H1 (cell line): ENCODE measurements around the gene CELF1. TPM values are rescaled to one million over a fixed set of nuclear protein-coding genes. Genes with fewer than 3 reads are reported as not detected.

Experiments used
- CTCF ChIA-PET: fragments of 300-600 bp; sonication (Branson Sonifier 250); formaldehyde crosslinking; loops from one replicate; lab custom pipeline; 2021; ENCODE audit not compliant: partially characterized antibody; lab: Charles Lee
- POLR2A ChIA-PET: fragments of 300-600 bp; sonication (Branson Sonifier 250); formaldehyde crosslinking; loops from one replicate; lab custom pipeline; 2021; ENCODE audit warnings: inconsistent platforms; ENCODE audit not compliant: partially characterized antibody; lab: Charles Lee
- DNase-seq, 2 experiments: peaks; one replicate each; pipeline versions ENCODE4 v3.0.0 to v3.0.0-alpha.2; 2010 to 2022; ENCODE audit warnings: low spot score in 2 of 2, low read depth in 1 of 2, mixed read lengths in 1 of 2
- FAIRE-seq: peaks from 2 replicates; lab custom pipeline; 2011; peaks lifted over from hg19 to GRCh38; lab: Jason Lieb, UNC
- H2AFZ ChIP-seq: 2 replicates; pipeline ENCODE4 v1.8.1; 2012; ENCODE audit warnings: low read length, inconsistent platforms
- H2AK5ac ChIP-seq: 2 replicates; pipeline ENCODE4 v1.6.1; 2013; ENCODE audit warnings: low read depth, low read length
- H2BK120ac ChIP-seq: replicated peaks from 2 replicates; pipeline ENCODE3; 2013; ENCODE audit warnings: low read depth, low read length, inconsistent platforms
- H2BK12ac ChIP-seq: 2 replicates; pipeline ENCODE4 v1.6.1; 2013; ENCODE audit warnings: low read depth, low read length
- H2BK15ac ChIP-seq: 2 replicates; pipeline ENCODE4 v1.6.1; 2013; ENCODE audit warnings: low read length
- H2BK20ac ChIP-seq: 2 replicates; pipeline ENCODE4 v1.6.1; 2013; ENCODE audit warnings: low read length
- H2BK5ac ChIP-seq: 2 replicates; pipeline ENCODE4 v1.6.1; 2013; ENCODE audit warnings: low read depth, low read length
- H3K14ac ChIP-seq: 2 replicates; pipeline ENCODE4 v1.6.1; 2013; ENCODE audit warnings: inconsistent platforms; ENCODE audit not compliant: insufficient read length
- H3K18ac ChIP-seq: 2 replicates; pipeline ENCODE4 v1.6.1; 2013; ENCODE audit warnings: low read length; ENCODE audit errors: extremely low read depth
- H3K23ac ChIP-seq: 2 replicates; pipeline ENCODE4 v1.6.1; 2013; ENCODE audit warnings: inconsistent platforms; ENCODE audit not compliant: insufficient read length
- H3K23me2 ChIP-seq: 2 replicates; pipeline ENCODE4 v1.6.1; 2013; ENCODE audit warnings: low read depth, low read length
- H3K27ac ChIP-seq: 2 replicates; pipeline ENCODE4 v1.6.1; 2011; ENCODE audit warnings: low read depth, low read length, inconsistent platforms
- H3K27me3 ChIP-seq, 4 experiments: replicated peaks in 1 of 4; 1 replicate in 1 of 4; 2 replicates in 3 of 4; pipeline versions ENCODE4 v1.6.1 to v1.8.1; 2011 to 2013; ENCODE audit warnings: low read length in 3 of 4, mild to moderate bottlenecking in 3 of 4, inconsistent platforms in 2 of 4, mixed read lengths in 2 of 4, moderate library complexity in 1 of 4; ENCODE audit not compliant: control insufficient read depth in 3 of 4, insufficient read depth in 3 of 4; ENCODE audit errors: extremely low read depth in 1 of 4
- H3K36me3 ChIP-seq, 4 experiments: 2 replicates each; pipeline versions ENCODE4 v1.6.1 to v1.8.1; 2011 to 2013; ENCODE audit warnings: mild to moderate bottlenecking in 4 of 4, low read length in 3 of 4, moderate library complexity in 2 of 4, control low read depth in 1 of 4, inconsistent platforms in 1 of 4; ENCODE audit not compliant: insufficient read depth in 4 of 4, control insufficient read depth in 2 of 4
- H3K4ac ChIP-seq: replicated peaks from 2 replicates; pipeline ENCODE3; 2013; ENCODE audit warnings: low read length, low read depth, mixed read lengths, inconsistent platforms; ENCODE audit not compliant: insufficient read length
- H3K4me1 ChIP-seq, 4 experiments: replicated peaks in 1 of 4; 1 replicate in 1 of 4; 2 replicates in 3 of 4; pipeline versions ENCODE4 v1.6.1 to v1.8.1; 2011 to 2013; ENCODE audit warnings: low read length in 3 of 4, inconsistent platforms in 2 of 4, mixed read lengths in 1 of 4; ENCODE audit not compliant: insufficient read depth in 4 of 4, control insufficient read depth in 3 of 4
- H3K4me2 ChIP-seq, 2 experiments: 2 replicates each; pipeline versions ENCODE4 v1.6.1 to v1.8.1; 2011 to 2013; ENCODE audit warnings: low read depth in 2 of 2, low read length in 2 of 2, control low read depth in 1 of 2, inconsistent platforms in 1 of 2, mild to moderate bottlenecking in 1 of 2; ENCODE audit not compliant: insufficient read depth in 1 of 2
- H3K4me3 ChIP-seq, 4 experiments: fragments of 200-600, 300-600 bp in 1 of 4; sonication (generic), shearing (Covaris generic), sonication (Bioruptor Twin) in 1 of 4; 2 replicates each; pipeline versions ENCODE4 v1.5.1 to v1.8.1; 2011 to 2016; ENCODE audit warnings: low read length in 4 of 4, low read depth in 3 of 4, control low read depth in 2 of 4, inconsistent platforms in 2 of 4, mild to moderate bottlenecking in 2 of 4, mixed read lengths in 1 of 4, moderate library complexity in 1 of 4; ENCODE audit not compliant: insufficient read depth in 2 of 4; ENCODE audit errors: extremely low read depth in 1 of 4
- H3K56ac ChIP-seq: replicated peaks from 2 replicates; pipeline ENCODE3; 2013; ENCODE audit warnings: low read depth, mild to moderate bottlenecking, mixed read lengths, low read length, inconsistent platforms; ENCODE audit not compliant: insufficient read length
- H3K79me1 ChIP-seq: 2 replicates; pipeline ENCODE4 v1.6.1; 2013; ENCODE audit warnings: low read depth, low read length, control low read depth
- H3K79me2 ChIP-seq, 2 experiments: 2 replicates each; pipeline versions ENCODE4 v1.6.1 to v1.8.1; 2012 to 2013; ENCODE audit warnings: low read length in 2 of 2, mild to moderate bottlenecking in 2 of 2, inconsistent platforms in 1 of 2; ENCODE audit not compliant: insufficient read depth in 2 of 2, control insufficient read depth in 1 of 2
- H3K9ac ChIP-seq, 4 experiments: replicated peaks in 1 of 4; 1 replicate in 1 of 4; 2 replicates in 3 of 4; pipeline versions ENCODE4 v1.6.1 to v1.8.1; 2011 to 2013; ENCODE audit warnings: low read depth in 3 of 4, low read length in 3 of 4, control low read depth in 2 of 4, mild to moderate bottlenecking in 2 of 4, moderate library complexity in 2 of 4, inconsistent platforms in 1 of 4; ENCODE audit errors: extremely low read depth in 1 of 4
- H3K9me3 ChIP-seq, 2 experiments: 2 replicates each; pipeline versions ENCODE4 v1.6.1 to v1.8.1; 2012 to 2013; ENCODE audit warnings: mild to moderate bottlenecking in 2 of 2, moderate library complexity in 2 of 2, control low read depth in 1 of 2, inconsistent platforms in 1 of 2, low read depth in 1 of 2, low read length in 1 of 2, mixed read lengths in 1 of 2; ENCODE audit not compliant: insufficient read depth in 2 of 2
- H4K20me1 ChIP-seq, 2 experiments: replicated peaks in 1 of 2; 2 replicates each; pipeline versions ENCODE3 to v1.8.1; 2011 to 2013; ENCODE audit warnings: inconsistent platforms in 2 of 2, low read length in 2 of 2, mild to moderate bottlenecking in 1 of 2; ENCODE audit not compliant: insufficient read depth in 2 of 2, control insufficient read depth in 1 of 2
- H4K5ac ChIP-seq: 2 replicates; pipeline ENCODE4 v1.6.1; 2013; ENCODE audit warnings: low read length, low read depth, mixed read lengths, inconsistent platforms; ENCODE audit not compliant: insufficient read length
- H4K8ac ChIP-seq: 2 replicates; pipeline ENCODE4 v1.8.0; 2013; ENCODE audit warnings: mild to moderate bottlenecking, moderate library complexity, low read length, inconsistent platforms; ENCODE audit not compliant: insufficient read depth; ENCODE audit errors: extremely low read depth
- H4K91ac ChIP-seq: replicated peaks from 2 replicates; pipeline ENCODE3; 2013; ENCODE audit warnings: low read length, mixed read lengths, inconsistent platforms; ENCODE audit not compliant: insufficient read length
- BCL11A ChIP-seq, 2 experiments: IDR thresholded peaks; one replicate each; pipeline ENCODE4 v1.6.1; 2011; ENCODE audit warnings: low read depth in 2 of 2, low read length in 2 of 2, mild to moderate bottlenecking in 2 of 2
- JUN ChIP-seq: IDR thresholded peaks from 2 replicates; pipeline ENCODE4 v1.6.1; 2011; ENCODE audit warnings: low read depth, mild to moderate bottlenecking, improper control_type of control experiment, low read length
- SAP30 ChIP-seq: fragments of 300-600 bp; sonication (generic); IDR thresholded peaks from 2 replicates; pipeline ENCODE4 v1.7.1; 2012; ENCODE audit warnings: low read length, moderate library complexity, mild to moderate bottlenecking, inconsistent platforms; ENCODE audit not compliant: insufficient read depth, insufficient replicate concordance
- TAF7 ChIP-seq: optimal IDR thresholded peaks from 2 replicates; pipeline ENCODE3; 2011; ENCODE audit warnings: low read depth, mild to moderate bottlenecking, inconsistent platforms, low read length, moderate library complexity, borderline replicate concordance
- WGBS, 2 experiments: shearing (Covaris generic) in 1 of 2; methylation state at CpG; one replicate each; pipeline versions ENCODE4 v1.1.6 to v1.1.7; 2013 to 2015; ENCODE audit warnings: low lambda C conversion rate in 2 of 2, mixed read lengths in 2 of 2, inconsistent platforms in 1 of 2, low coverage in 1 of 2, missing lambda C conversion rate in 1 of 2; ENCODE audit not compliant: insufficient replicate concordance in 2 of 2, insufficient coverage in 1 of 2, insufficient read length in 1 of 2; ENCODE audit errors: extremely low coverage in 1 of 2, missing lambda C conversion rate in 1 of 2; 5-methylcytosine and 5-hydroxymethylcytosine counted together
- polyA plus RNA-seq, 7 experiments: library from polyadenylated mRNA; depleted of rRNA in 3 of 7; stranded (reverse) in 5 of 7; unstranded in 2 of 7; fragments of >200 nt in 5 of 7; fragments of 200-250 nt in 2 of 7; gene quantifications; 1 replicate in 5 of 7; 2 replicates in 1 of 7; 4 replicates in 1 of 7; pipeline versions ENCODE4 v1.2.1 to v1.2.3, GENCODE V29; 2011 to 2013; ENCODE audit warnings: missing spikeins in 2 of 7, mixed read lengths in 2 of 7
- total RNA-seq: library from RNA; stranded (reverse); fragmentation: NEBNext Ultra II Directional; extraction: Animal tissue kit (Norgen Biotek cat#: 25700); gene quantifications from 2 replicates; pipeline ENCODE4 v1.2.1, GENCODE V29; 2021

Gene CELF1
- total and polyA plus RNA-seq, 2 of the 8 experiments (the other 6 are each of a cell fraction or from before 2014, with no cell fraction given): 131 to 197 TPM

DNA sequence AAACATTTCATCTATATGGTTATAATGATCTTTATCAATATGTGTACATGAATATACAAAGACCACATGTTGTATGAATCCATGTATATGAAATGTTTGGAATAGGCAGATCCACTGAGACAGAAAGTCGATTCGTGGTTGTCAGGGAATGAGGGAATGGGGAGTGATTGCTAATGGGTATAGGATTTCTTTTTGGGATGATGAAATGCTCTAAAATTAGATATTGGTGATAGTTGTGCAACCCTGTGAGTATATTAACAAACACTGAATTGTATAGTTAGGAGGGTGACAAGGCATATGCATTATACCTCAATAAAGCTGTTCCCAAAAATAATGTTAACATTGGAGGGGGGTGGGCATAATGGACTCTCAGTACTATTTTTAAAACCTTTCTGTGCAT lies 7.5 kb upstream of the CELF1 start:
- no peak overlapping the region for H2BK12ac ChIP-seq
- no peak for TF ChIP-seq SAP30
- no peak for TF ChIP-seq TAF7
- no peak for TF ChIP-seq JUN
- no peak for TF ChIP-seq BCL11A (IDR thresholded peaks at IDR 0.05; ENCODE audit: low read depth in 2 of 2, low read length in 2 of 2)

More for the DNA sequence above, 7.5 kb upstream of the CELF1 start:
- DNase-seq: no peak
- ChIA-PET CTCF (no interaction called here), POLR2A (interaction anchor here (1.2 kb wide), 1 partner anchor 8 kb away, joined by 4 read pairs; no protein-coding TSS in a partner anchor)
- Histone ChIP-seq H3K79me2 (no peaks in the 10 kb centered on the region), H2BK120ac (no peak overlapping the region), H4K5ac (no peak overlapping the region), H2BK5ac (no peak overlapping the region), H3K79me1 (no peaks in the 10 kb centered on the region), H3K4me2 (no peak overlapping the region), H3K27ac (no peak overlapping the region), H4K20me1 (no peaks in the 10 kb centered on the region), H4K8ac (no peak overlapping the region), H2BK15ac (no peak overlapping the region), H3K4me1 (peaks cover 0 to 3% (median 1%) of the 10 kb centered on the region in 4 experiments; a peak in 1 of 7 replicates), H3K27me3 (no peaks in the 10 kb centered on the region), H3K18ac (no peak overlapping the region), H4K91ac (no peak overlapping the region), H2AFZ (no peak overlapping the region), H3K14ac (no peak overlapping the region), H3K9ac (no peak overlapping the region), H3K36me3 (no peaks in the 10 kb centered on the region), H3K56ac (no peak overlapping the region), H3K4ac (no peak overlapping the region), H3K23me2 (peaks cover 3% of the 10 kb centered on the region; the same call in 1 of the 2 replicates), H3K23ac (no peak overlapping the region), H2BK20ac (no peak overlapping the region), H3K4me3 (no peak overlapping the region), H3K9me3 (no peaks in the 10 kb centered on the region), H2AK5ac (no peak overlapping the region)
- 83% methylated on average over 2 of the region's 2 CpGs; no CpG with 5 or more reads in 1 of the 2 experiments for WGBS, 2 experiments
- FAIRE-seq: no peak
